CD4-positive, alpha-beta T cell (primary cell): Measurements from ENCODE around the gene SLC38A1. TPM values are rescaled to one million over a fixed set of nuclear protein-coding genes. Genes with fewer than 3 reads are reported as not detected.

Source experiments
- ATAC-seq: fragments of 200-7000 bp; cut with Tn5 transposase; one replicate; pipeline ENCODE4 v1.10.0; 2022; ENCODE audit warnings: mild to moderate bottlenecking; ENCODE audit not compliant: poor library complexity
- CTCF ChIA-PET: fragments of 350-600 bp; sonication (Branson Sonifier 250); formaldehyde crosslinking; loops from one replicate; lab custom pipeline; 2021; ENCODE audit warnings: antibody characterized with exemption, inconsistent platforms; lab: Charles Lee
- POLR2A ChIA-PET: fragments of 350-600 bp; sonication (Branson Sonifier 250); formaldehyde crosslinking; loops from one replicate; lab custom pipeline; 2021; ENCODE audit warnings: antibody characterized with exemption, inconsistent platforms; lab: Charles Lee
- DNase-seq, 14 experiments: peaks; one replicate each; pipeline ENCODE4 v3.0.0-alpha.2; 2013 to 2020; ENCODE audit warnings: mixed read lengths in 2 of 14
- H3K27ac ChIP-seq, 2 donors: one replicate each; pipeline versions ENCODE4 v1.5.1 to v1.7.0; 2013; ENCODE audit warnings: low read length in 2 of 2, low read depth in 1 of 2, mild to moderate bottlenecking in 1 of 2
- H3K27me3 ChIP-seq, 2 experiments: 1 replicate in 1 of 2; 2 replicates in 1 of 2; pipeline versions ENCODE4 v1.6.1 to v1.7.0; 2013; ENCODE audit warnings: low read length in 2 of 2, control low read depth in 1 of 2, mild to moderate bottlenecking in 1 of 2, moderate library complexity in 1 of 2; ENCODE audit not compliant: insufficient read depth in 2 of 2, control insufficient read depth in 1 of 2
- H3K36me3 ChIP-seq: one replicate; pipeline ENCODE4 v1.6.1; 2013; ENCODE audit warnings: low read length, control low read depth; ENCODE audit not compliant: insufficient read depth
- H3K4me1 ChIP-seq: one replicate; pipeline ENCODE4 v1.6.1; 2013; ENCODE audit warnings: low read length, control low read depth; ENCODE audit not compliant: insufficient read depth
- H3K4me3 ChIP-seq: one replicate; pipeline ENCODE4 v1.5.1; 2013; ENCODE audit warnings: mild to moderate bottlenecking, low read length, moderate library complexity
- H3K9me3 ChIP-seq, 2 experiments: 1 replicate in 1 of 2; 2 replicates in 1 of 2; pipeline versions ENCODE4 v1.6.1 to v1.7.0; 2013; ENCODE audit warnings: low read length in 2 of 2, mild to moderate bottlenecking in 2 of 2, control low read depth in 1 of 2, moderate library complexity in 1 of 2; ENCODE audit not compliant: control insufficient read depth in 1 of 2, insufficient read depth in 1 of 2
- H3K27ac Mint-ChIP-seq: one replicate; pipeline ENCODE4 v1.8.0; 2020; ENCODE audit warnings: mixed read lengths
- H3K27me3 Mint-ChIP-seq: one replicate; pipeline ENCODE4 v1.8.0; 2021; ENCODE audit warnings: mixed read lengths
- H3K36me3 Mint-ChIP-seq: one replicate; pipeline ENCODE4 v1.8.0; 2021; ENCODE audit warnings: low read depth, mixed read lengths
- H3K4me1 Mint-ChIP-seq: one replicate; pipeline ENCODE4 v1.8.0; 2021; ENCODE audit warnings: low read depth, mixed read lengths
- H3K4me3 Mint-ChIP-seq: one replicate; pipeline ENCODE4 v1.8.0; 2020; ENCODE audit warnings: mild to moderate bottlenecking, mixed read lengths
- H3K9me3 Mint-ChIP-seq: one replicate; pipeline ENCODE4 v1.8.0; 2020; ENCODE audit warnings: mixed read lengths
- intact Hi-C, 2 experiments: fragments of 100-400 bp; cut with DNase I in 1 of 2; cut with micrococcal nuclease in 1 of 2; formaldehyde crosslinking; loops; one replicate each; pipeline versions ENCODE4 v1.15.1 to v1.9.0; 2023 to 2025; cut with DNase I, micrococcal nuclease
- total RNA-seq, 174 experiments: library from RNA in 2 of 174; stranded (reverse) in 2 of 174; gene quantifications; one replicate each; pipeline ENCODE4 v1.2.3 and lab custom pipeline; 2021 to 2026
- TF ChIP-seq, protein P1 (sequence below): fragments of 200-600 bp; IDR thresholded peaks from one replicate; pipeline ENCODE4 v1.8.0; 2022; ENCODE audit warnings: antibody characterized with exemption, mild to moderate bottlenecking

The SLC38A1 gene
- total RNA-seq, 2 experiments from 2014 or later, result 327 to 346 TPM

DNA sequence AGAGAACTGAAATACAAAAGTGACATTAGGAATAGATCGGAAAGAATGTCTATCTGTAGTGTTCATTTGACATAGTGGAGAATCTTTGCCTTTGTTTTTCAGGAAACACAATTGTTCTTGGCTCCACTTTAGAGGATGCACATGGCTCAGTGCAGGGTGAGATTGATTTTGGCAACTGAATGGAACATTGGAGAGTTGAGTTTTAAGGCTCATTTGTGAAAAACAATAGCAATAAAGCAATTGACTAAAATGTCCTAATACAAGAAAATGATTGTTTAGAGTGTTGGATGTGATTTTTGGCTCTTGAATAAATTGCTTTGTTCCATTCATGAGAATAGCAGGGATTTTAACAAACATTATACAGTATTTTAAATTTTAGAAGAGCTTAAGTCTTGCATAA, 116.4 kb downstream of the SLC38A1 start:
- no peaks in the 10 kb centered on the region for H3K4me1 ChIP-seq
- no peak overlapping the region for H3K27ac Mint-ChIP-seq
- TF ChIP-seq, protein P1, sequence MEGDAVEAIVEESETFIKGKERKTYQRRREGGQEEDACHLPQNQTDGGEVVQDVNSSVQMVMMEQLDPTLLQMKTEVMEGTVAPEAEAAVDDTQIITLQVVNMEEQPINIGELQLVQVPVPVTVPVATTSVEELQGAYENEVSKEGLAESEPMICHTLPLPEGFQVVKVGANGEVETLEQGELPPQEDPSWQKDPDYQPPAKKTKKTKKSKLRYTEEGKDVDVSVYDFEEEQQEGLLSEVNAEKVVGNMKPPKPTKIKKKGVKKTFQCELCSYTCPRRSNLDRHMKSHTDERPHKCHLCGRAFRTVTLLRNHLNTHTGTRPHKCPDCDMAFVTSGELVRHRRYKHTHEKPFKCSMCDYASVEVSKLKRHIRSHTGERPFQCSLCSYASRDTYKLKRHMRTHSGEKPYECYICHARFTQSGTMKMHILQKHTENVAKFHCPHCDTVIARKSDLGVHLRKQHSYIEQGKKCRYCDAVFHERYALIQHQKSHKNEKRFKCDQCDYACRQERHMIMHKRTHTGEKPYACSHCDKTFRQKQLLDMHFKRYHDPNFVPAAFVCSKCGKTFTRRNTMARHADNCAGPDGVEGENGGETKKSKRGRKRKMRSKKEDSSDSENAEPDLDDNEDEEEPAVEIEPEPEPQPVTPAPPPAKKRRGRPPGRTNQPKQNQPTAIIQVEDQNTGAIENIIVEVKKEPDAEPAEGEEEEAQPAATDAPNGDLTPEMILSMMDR, result no peak
- peaks cover 5% of the 10 kb centered on the region for H3K36me3 Mint-ChIP-seq
- H3K4me1 Mint-ChIP-seq, result peaks cover 11% of the 10 kb centered on the region
- no peak overlapping the region for H3K27ac ChIP-seq
- no peak overlapping the region for H3K4me3 ChIP-seq
- ChIA-PET CTCF (no interaction called here), POLR2A (no interaction called here)
- no peak overlapping the region for H3K4me3 Mint-ChIP-seq
- ATAC-seq (no peak), DNase-seq (no peak)
- peaks cover 0 to 6% of the 10 kb centered on the region in 2 experiments for H3K9me3 ChIP-seq
- no peaks in the 10 kb centered on the region for H3K36me3 ChIP-seq
- no peaks in the 10 kb centered on the region for H3K9me3 Mint-ChIP-seq
- H3K27me3 Mint-ChIP-seq, result peaks cover 17% of the 10 kb centered on the region
- intact Hi-C loops, result loop anchor here (2.0 to 10.0 kb wide), 6 partner anchors 60 to 1535 kb away; partner anchors contain the start of gene SLC38A2 (in 1 of the 2)
- H3K27me3 ChIP-seq, result no peaks in the 10 kb centered on the region

DNA sequence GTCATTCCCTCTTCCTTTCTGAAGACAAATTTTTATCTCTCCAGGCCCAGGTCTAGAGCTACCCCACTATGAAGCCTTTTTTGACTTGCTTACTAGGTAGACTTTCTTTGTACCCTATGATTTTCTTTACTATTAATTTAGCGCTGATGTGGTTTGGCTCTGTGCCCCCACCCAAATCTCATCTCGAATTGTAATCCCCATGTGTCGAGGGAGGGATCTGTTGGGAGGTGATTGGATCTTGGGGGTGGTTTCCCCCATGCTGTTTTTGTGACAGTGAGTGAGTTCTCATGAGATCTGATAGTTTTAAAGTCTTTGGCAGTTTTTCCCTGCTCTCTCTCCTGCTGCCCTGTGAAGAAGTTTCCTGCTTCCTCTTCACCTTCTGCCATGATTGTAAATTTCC, 118.1 kb downstream of the SLC38A1 start:
- Mint-ChIP-seq H3K27me3 (peaks cover 32% of the 10 kb centered on the region), H3K9me3 (no peaks in the 10 kb centered on the region), H3K36me3 (no peaks in the 10 kb centered on the region), H3K27ac (no peak overlapping the region), H3K4me3 (no peak overlapping the region), H3K4me1 (peaks cover 7% of the 10 kb centered on the region)
- no peak overlapping the region for H3K27ac ChIP-seq
- H3K27me3 ChIP-seq, result no peaks in the 10 kb centered on the region
- TF ChIP-seq, protein P1, result no peak
- no peaks in the 10 kb centered on the region for H3K4me1 ChIP-seq
- H3K9me3 ChIP-seq, result no peaks in the 10 kb centered on the region
- ATAC-seq (no peak), DNase-seq (no peak)
- no peaks in the 10 kb centered on the region for H3K36me3 ChIP-seq
- CTCF ChIA-PET, result no interaction called here
- intact Hi-C loops, result loop anchor here (5.0 to 10.0 kb wide), 5 partner anchors 62 to 1537 kb away; partner anchors contain the start of gene SLC38A2 (in 1 of the 2)
- H3K4me3 ChIP-seq, result no peak overlapping the region
- POLR2A ChIA-PET, result interaction anchor here (0.7 kb wide), 1 partner anchor 103 kb away, joined by 3 read pairs; no protein-coding TSS in a partner anchor

DNA sequence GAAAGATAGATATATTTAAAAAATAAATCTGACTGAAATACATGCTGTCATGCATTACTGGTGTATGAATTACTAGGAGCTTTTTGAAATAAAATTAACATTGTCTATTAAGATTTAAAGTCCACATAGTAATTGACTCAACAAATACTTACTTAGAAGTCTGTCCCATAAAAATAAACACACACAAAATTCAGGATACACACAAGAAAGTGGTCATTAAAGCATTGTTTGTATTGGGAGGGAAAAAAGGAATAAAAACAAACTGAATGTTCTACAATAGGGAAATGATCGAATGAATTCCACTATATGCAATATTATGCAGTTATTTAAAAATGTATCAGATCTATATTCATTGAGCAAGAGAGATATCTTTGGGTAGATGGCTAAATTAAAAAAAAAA, 118.9 kb downstream of the SLC38A1 start:
- Mint-ChIP-seq H3K36me3 (no peaks in the 10 kb centered on the region), H3K9me3 (no peaks in the 10 kb centered on the region), H3K27ac (no peak overlapping the region), H3K4me3 (no peak overlapping the region), H3K27me3 (peaks cover 33% of the 10 kb centered on the region), H3K4me1 (peaks cover 7% of the 10 kb centered on the region)
- ATAC-seq (no peak), DNase-seq (no peak)
- CTCF ChIA-PET, result interaction anchor here (0.6 to 1.3 kb wide), 3 partner anchors 25 to 1312 kb away, joined by 3 read pairs; no protein-coding TSS in a partner anchor
- no peaks in the 10 kb centered on the region for H3K36me3 ChIP-seq
- intact Hi-C loops, result loop anchor here (5.0 to 10.0 kb wide), 5 partner anchors 62 to 1537 kb away; partner anchors contain the start of gene SLC38A2 (in 1 of the 2)
- no peaks in the 10 kb centered on the region for H3K4me1 ChIP-seq
- TF ChIP-seq, protein P1, result no peak
- POLR2A ChIA-PET, result interaction anchor here (0.9 kb wide), 1 partner anchor 120 kb away, joined by 3 read pairs; no protein-coding TSS in a partner anchor
- H3K9me3 ChIP-seq, result no peaks in the 10 kb centered on the region
- H3K27me3 ChIP-seq, result no peaks in the 10 kb centered on the region
- no peak overlapping the region for H3K4me3 ChIP-seq
- H3K27ac ChIP-seq, result no peak overlapping the region
